Esophagus squamous epithelium (tissue), 5 donors: ENCODE results near the gene ABCB1. TPM values are rescaled to one million over a fixed set of nuclear protein-coding genes. Genes with fewer than 3 reads are reported as not detected.
A peak's percentile ranks its signal among the peaks of the same experiment; 100 is the strongest.
"Not testable (repeated sequence)": the region's sequence is repeated elsewhere in the genome, so short reads cannot be mapped to it uniquely, and the experiment has no call there.

Source experiments
- DNase-seq: peaks from one replicate; lab custom pipeline; 2025; lab: John Stamatoyannopoulos, UW
- H3K27ac ChIP-seq, 4 donors: fragments of 200-600 bp; sonication (generic); one replicate each; pipeline ENCODE4 v1.5.1; 2016 to 2019; ENCODE audit warnings: mild to moderate bottlenecking in 1 of 4
- H3K27me3 ChIP-seq, 4 donors: fragments of 200-600 bp; sonication (generic); 1 replicate in 3 of 4; 2 replicates in 1 of 4; pipeline versions ENCODE4 v1.5.1 to v1.6.0; 2017 to 2021; ENCODE audit warnings: antibody characterized with exemption in 1 of 4
- H3K36me3 ChIP-seq, 3 donors: fragments of 200-600 bp; sonication (generic); one replicate each; pipeline ENCODE4 v1.5.1; 2016 to 2019
- H3K4me1 ChIP-seq, 3 donors: fragments of 200-600 bp; sonication (generic); one replicate each; pipeline ENCODE4 v1.5.1; 2017 to 2019
- H3K4me3 ChIP-seq, 4 donors: fragments of 200-600 bp; sonication (generic); 1 replicate in 3 of 4; 2 replicates in 1 of 4; pipeline ENCODE4 v1.5.1; 2016 to 2019; ENCODE audit warnings: mild to moderate bottlenecking in 2 of 4, moderate library complexity in 1 of 4
- H3K9me3 ChIP-seq, 3 donors: fragments of 200-600 bp; sonication (generic); one replicate each; pipeline ENCODE4 v1.5.1; 2016 to 2019
- POLR2A ChIP-seq, 4 donors: fragments of 450-650 bp; IDR thresholded peaks; one replicate each; pipeline ENCODE4 v1.6.1; 2017; ENCODE audit warnings: antibody characterized with exemption in 4 of 4, mild to moderate bottlenecking in 4 of 4, moderate library complexity in 3 of 4
- WGBS, 2 donors: methylation state at CpG; one replicate each; pipeline ENCODE4 v1.1.5; 2018; 5-methylcytosine and 5-hydroxymethylcytosine counted together
- intact Hi-C: fragments of 100-400 bp; cut with DNase I; formaldehyde crosslinking; loops from one replicate; pipeline ENCODE4 v1.15.0; 2022
- total RNA-seq, 4 donors: library from RNA; depleted of rRNA; stranded (reverse); fragments of >200 nt; gene quantifications; one replicate each; pipeline ENCODE4 v1.1.0, GENCODE V29; 2016
- TF ChIP-seq, protein P1 (sequence below), 6 experiments: fragments of 450-650 bp in 4 of 6; fragments of 200-600 bp in 2 of 6; sonication (generic) in 2 of 6; IDR thresholded peaks; one replicate each; pipeline ENCODE4 v1.5.1; 2016 to 2019; ENCODE audit warnings: antibody characterized with exemption in 6 of 6, mild to moderate bottlenecking in 4 of 6, moderate library complexity in 4 of 6
- donor health status: DM: yes; HTN: yes; CAD: no.

Gene ABCB1
- total RNA-seq, 4 donors from 2014 or later: 0.91 to 15.4 (median 3.1) TPM

DNA sequence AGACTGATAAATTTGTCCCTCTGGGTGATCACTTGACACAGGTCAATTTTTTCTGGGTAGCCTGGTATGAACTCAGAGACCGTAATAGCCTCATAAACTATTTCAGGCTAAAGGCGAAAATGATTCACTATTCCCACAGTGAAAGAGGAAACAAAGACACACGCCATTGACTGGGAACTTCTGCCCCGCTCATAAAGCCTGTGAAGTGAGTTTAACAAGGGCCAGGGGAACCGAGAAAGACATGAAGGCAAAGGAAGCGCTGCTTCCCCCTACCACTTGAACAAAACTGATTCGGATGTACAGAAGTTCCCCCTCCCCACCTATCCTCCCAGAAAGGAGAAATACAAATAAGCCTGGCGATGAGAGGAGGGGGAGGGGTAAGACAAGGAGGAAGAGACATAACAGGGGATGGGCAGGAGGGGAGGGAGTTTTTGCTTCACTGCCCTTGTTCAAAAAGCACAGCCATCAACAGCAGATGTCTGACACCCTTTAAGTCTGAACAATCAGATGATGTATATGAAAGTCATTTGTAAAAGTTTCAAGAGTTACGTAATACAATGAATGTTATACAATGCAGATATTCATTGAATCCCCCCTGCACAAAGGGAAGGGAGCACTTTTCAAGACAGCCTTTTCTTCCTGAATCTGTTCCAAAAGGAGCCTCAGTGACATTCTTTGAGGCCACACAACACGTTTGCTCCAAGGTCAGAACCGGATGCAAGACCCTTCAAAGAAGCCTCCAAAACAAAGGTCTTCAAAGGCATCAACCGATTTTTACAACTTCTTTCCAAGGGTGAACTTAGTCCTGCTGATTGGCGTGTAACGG lies 125.9 kb downstream of the ABCB1 start:
- WGBS, 2 donors: 27 to 31% methylated on average over 12 of the region's 14 CpGs
- DNase-seq: no peak
- H3K9me3 ChIP-seq: no peaks in the 10 kb centered on the region
- peaks cover 0 to 37% (median 0%) of the 10 kb centered on the region in 4 donors for H3K27me3 ChIP-seq
- H3K36me3 ChIP-seq: no peaks in the 10 kb centered on the region
- intact Hi-C loops: no loop called here
- peaks cover 0 to 19% (median 3%) of the 10 kb centered on the region in 3 donors for H3K4me1 ChIP-seq
- H3K4me3 ChIP-seq: peak overlapping the region; percentile 30 to 73 (median 44)
- no peak for TF ChIP-seq POLR2A (IDR thresholded peaks at IDR 0.05)
- TF ChIP-seq, protein P1, sequence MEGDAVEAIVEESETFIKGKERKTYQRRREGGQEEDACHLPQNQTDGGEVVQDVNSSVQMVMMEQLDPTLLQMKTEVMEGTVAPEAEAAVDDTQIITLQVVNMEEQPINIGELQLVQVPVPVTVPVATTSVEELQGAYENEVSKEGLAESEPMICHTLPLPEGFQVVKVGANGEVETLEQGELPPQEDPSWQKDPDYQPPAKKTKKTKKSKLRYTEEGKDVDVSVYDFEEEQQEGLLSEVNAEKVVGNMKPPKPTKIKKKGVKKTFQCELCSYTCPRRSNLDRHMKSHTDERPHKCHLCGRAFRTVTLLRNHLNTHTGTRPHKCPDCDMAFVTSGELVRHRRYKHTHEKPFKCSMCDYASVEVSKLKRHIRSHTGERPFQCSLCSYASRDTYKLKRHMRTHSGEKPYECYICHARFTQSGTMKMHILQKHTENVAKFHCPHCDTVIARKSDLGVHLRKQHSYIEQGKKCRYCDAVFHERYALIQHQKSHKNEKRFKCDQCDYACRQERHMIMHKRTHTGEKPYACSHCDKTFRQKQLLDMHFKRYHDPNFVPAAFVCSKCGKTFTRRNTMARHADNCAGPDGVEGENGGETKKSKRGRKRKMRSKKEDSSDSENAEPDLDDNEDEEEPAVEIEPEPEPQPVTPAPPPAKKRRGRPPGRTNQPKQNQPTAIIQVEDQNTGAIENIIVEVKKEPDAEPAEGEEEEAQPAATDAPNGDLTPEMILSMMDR (IDR thresholded peaks at IDR 0.05): no peak
- peak overlapping the region in 1 of 4 donors; percentile 37 for H3K27ac ChIP-seq

DNA sequence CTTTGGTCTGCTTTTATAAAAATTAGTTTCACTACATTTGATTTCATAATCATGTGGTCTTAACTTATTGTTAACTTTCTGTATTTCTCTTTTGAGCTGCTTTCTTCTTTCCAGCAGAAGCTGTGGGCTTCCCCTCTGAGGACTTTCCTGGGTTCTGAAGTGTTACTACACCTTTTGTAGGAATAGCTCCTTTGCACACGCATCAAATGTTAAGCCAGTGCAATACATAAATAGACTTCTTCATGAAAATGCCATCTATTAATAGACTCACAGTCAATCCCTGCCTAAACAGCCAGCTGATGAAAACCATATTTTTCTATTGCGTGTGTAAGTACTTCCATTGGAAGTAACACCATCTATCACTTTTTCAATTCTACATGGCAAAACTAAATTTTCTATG lies 126.7 kb downstream of the ABCB1 start:
- Histone ChIP-seq H3K4me1 (peaks cover 0 to 19% (median 3%) of the 10 kb centered on the region in 3 donors), H3K4me3 (no peak overlapping the region), H3K27ac (no peak overlapping the region), H3K27me3 (peaks cover 0 to 37% (median 0%) of the 10 kb centered on the region in 4 donors), H3K36me3 (no peaks in the 10 kb centered on the region), H3K9me3 (no peaks in the 10 kb centered on the region)
- no peak for TF ChIP-seq POLR2A (IDR thresholded peaks at IDR 0.05)
- TF ChIP-seq, protein P1 (IDR thresholded peaks at IDR 0.05): no peak
- intact Hi-C loops: no loop called here
- no peak for DNase-seq
- WGBS, 2 donors: 41 to 44% methylated on average over 2 of the region's 2 CpGs

GRCh38 chr7:87473192-87473591 lies 127.5 kb downstream of the ABCB1 start:
- intact Hi-C loops: no loop called here
- peaks cover 0 to 19% (median 3%) of the 10 kb centered on the region in 3 donors for H3K4me1 ChIP-seq
- no peaks in the 10 kb centered on the region for H3K36me3 ChIP-seq
- H3K4me3 ChIP-seq: no peak overlapping the region
- DNase-seq: no peak
- H3K27me3 ChIP-seq: peaks cover 0 to 37% (median 0%) of the 10 kb centered on the region in 4 donors
- no peak overlapping the region for H3K27ac ChIP-seq
- no peaks in the 10 kb centered on the region for H3K9me3 ChIP-seq
- TF ChIP-seq, protein P1 (IDR thresholded peaks at IDR 0.05): no peak
- TF ChIP-seq POLR2A (IDR thresholded peaks at IDR 0.05): no peak
- 59 to 60% methylated on average over 2 of the region's 2 CpGs for WGBS, 2 donors

DNA sequence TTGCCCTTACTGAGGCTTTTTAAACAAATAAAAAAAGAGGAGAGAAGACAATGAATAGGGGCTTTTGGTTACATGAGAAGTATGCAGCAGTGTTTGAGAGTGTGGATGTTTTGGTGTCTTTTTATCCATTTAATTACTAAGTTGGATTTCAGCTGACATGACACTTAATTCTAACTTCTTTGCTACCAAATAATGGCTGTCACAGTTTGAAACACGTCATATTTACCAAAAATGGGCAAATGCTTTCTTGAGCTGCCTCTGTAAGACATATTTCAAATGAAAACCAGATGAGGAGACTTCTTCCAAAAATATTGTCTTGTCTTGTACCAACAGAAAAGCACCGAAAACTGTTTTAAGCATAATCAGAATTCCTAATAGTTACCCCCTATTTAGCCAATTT lies 129.2 kb downstream of the ABCB1 start:
- H3K9me3 ChIP-seq: no peaks in the 10 kb centered on the region
- TF ChIP-seq, protein P1 (IDR thresholded peaks at IDR 0.05): no peak
- no peak overlapping the region for H3K27ac ChIP-seq
- no peak overlapping the region for H3K4me3 ChIP-seq
- H3K36me3 ChIP-seq: no peaks in the 10 kb centered on the region
- peaks cover 0 to 19% (median 3%) of the 10 kb centered on the region in 3 donors for H3K4me1 ChIP-seq
- DNase-seq: no peak
- WGBS, 2 donors: 60 to 64% methylated on average over 2 of the region's 2 CpGs
- intact Hi-C loops: no loop called here
- peaks cover 0 to 29% (median 0%) of the 10 kb centered on the region in 4 donors for H3K27me3 ChIP-seq

- H3K27ac ChIP-seq, intact Hi-C loops, H3K4me3 ChIP-seq, DNase-seq, H3K27me3 ChIP-seq, H3K9me3 ChIP-seq, H3K36me3 ChIP-seq, H3K4me1 ChIP-seq: not testable (repeated sequence)
Measured at GRCh38 chr7:87469204-87469603, 131.5 kb downstream of the ABCB1 start.

DNA sequence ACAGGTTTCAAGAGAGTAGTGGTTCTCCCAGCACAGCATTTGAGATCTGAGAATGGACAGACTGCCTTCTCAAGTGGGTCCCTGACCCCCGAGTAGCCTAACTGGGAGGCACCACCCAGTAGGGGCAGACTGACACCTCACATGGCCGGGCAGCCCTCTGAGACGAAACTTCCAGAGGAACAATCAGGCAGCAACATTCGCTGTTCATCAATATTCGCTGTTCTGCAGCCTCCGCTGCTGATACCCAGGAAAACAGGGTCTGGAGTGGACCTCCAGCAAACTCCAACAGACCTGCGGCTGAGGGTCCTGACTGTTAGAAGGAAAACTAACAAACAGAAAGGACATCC lies 135.2 kb downstream of the ABCB1 start:
- intact Hi-C loops, H3K27me3 ChIP-seq, H3K36me3 ChIP-seq, H3K9me3 ChIP-seq, H3K27ac ChIP-seq, H3K4me3 ChIP-seq, DNase-seq, H3K4me1 ChIP-seq: not testable (repeated sequence)
- no CpG with 5 or more reads among the region's 7 CpGs for WGBS, 2 donors

- H3K4me1 ChIP-seq, intact Hi-C loops, H3K27me3 ChIP-seq, H3K36me3 ChIP-seq, H3K9me3 ChIP-seq, H3K4me3 ChIP-seq, H3K27ac ChIP-seq, DNase-seq: not testable (repeated sequence)
- 49 to 61% methylated on average over 11 to 13 of the region's 16 CpGs for WGBS, 2 donors
Measured at GRCh38 chr7:87464830-87465533, 135.7 kb downstream of the ABCB1 start.
